CD4-positive, alpha-beta T cell treated with Interleukin-12 subunit alpha and Interleukin-12 subunit beta, for 1 hour (primary cell): Measurements from ENCODE around the gene SYT5.

Experiments used
- DNase-seq: peaks from one replicate; pipeline ENCODE4 v3.0.0-alpha.2; 2020

SYT5 gene

GRCh38 chr19:55145232-55145631 is 34.9 kb downstream of the SYT5 start:
- no peak for DNase-seq

- DNase-seq = no peak
Observed at GRCh38 chr19:55141696-55142095, 38.4 kb downstream of the SYT5 start.

- DNase-seq = no peak
Observed at GRCh38 chr19:55137915-55138314, 42.2 kb downstream of the SYT5 start.

- no peak for DNase-seq
Observed at GRCh38 chr19:55136399-55137102, 43.5 kb downstream of the SYT5 start.

- DNase-seq = no peak
Observed at GRCh38 chr19:55134736-55135135, 45.4 kb downstream of the SYT5 start.

- no peak for DNase-seq
Observed at GRCh38 chr19:55133639-55134444, 46.2 kb downstream of the SYT5 start.

- DNase-seq = no peak
Observed at GRCh38 chr19:55132453-55133129, 47.5 kb downstream of the SYT5 start.

GRCh38 chr19:55131421-55131820 is 48.7 kb downstream of the SYT5 start:
- DNase-seq = no peak
